HG03095 (cell line): ENCODE measurements around the gene CLTCL1.

ENCODE experiments used
- ATAC-seq: cut with Tn5 transposase; IDR thresholded peaks from one replicate; pipeline ENCODE4 v1.9.1; 2021; ENCODE audit warnings: moderate library complexity; ENCODE audit not compliant: unreplicated experiment

The CLTCL1 gene

DNA sequence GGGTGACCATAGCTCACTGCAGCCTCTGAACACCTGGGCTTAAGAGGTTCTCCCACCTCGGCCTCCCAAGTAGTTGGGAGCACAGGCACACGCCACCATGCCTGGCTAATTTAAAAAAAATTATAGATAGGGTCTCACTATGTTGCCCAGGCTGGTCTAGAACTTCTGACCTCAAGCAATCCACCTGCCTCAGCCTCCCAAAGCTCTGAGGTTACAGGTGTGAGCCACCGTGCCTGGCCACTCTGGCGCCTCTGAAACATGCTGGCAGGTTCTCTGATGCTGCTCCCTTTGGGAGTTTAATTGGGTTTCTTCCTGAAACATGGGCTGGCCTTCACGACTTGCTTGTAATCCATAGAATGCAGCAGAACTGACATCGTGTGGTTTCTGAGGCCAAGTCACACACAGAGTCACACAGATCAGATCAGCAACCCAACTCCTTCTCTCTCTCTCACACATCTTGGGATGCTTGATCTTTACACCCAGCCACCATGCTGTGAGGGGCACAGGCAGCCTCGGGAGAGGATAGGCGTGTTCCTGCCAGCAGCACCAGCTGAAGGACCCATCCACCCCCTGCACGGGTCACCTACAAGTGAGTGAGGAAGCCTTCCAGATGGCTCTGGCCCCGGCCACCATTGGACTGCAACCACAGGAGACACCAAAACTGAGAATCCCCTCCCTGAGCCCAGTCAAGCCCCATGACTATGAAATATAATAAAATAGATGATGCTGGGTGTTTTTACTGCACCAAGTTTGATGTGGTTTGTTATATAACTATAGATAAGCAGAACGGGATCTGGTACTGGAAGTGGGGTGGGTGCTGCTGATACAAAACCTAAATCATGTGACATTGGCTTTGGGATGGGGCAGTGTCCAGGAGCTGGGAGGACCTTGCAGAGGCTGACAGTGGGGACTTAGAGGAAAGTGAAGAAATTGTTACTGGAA, 138.3 kb downstream of the CLTCL1 start:
- ATAC-seq: no peak

DNA sequence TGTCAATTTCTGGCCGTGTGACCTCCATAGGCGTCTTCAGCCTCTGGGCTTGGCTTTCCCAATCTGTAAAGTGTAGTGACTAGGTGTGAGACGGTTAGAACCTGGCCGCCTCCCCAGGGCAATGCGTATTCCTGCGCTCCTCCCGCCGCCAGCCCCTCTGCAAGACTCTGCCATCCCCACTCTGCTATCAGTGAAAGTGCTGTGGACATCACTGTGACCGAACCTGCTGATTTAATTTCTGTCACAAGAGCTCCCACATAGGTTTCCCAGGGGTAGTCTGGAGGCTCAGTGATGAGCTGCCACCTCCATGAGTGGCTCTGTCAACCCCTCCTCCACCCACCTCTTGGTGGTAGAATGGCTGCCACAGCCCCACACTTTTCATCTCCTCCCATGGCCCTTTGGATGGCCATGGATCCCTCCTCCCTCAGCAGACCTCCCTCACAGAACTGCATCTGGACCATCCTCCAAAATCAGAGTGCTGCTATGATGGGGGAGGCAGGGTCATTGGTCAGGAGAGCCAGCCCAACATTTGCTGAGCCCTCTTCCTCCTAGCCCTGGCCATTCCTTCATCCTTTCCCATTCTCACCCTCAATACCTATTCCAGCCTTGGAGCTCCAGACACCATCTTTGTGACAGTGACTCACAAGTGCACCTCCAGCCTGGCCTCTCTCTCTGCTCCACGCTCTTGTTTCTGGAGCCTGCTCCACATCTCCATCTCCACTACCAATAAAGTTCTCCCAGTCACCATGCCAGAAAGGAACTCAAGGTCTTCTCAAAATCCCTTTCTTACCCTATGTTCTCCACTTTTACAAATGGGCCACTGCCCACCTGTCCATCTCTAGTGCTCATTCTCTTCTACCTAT, 140.0 kb downstream of the CLTCL1 start:
- ATAC-seq: no peak

DNA sequence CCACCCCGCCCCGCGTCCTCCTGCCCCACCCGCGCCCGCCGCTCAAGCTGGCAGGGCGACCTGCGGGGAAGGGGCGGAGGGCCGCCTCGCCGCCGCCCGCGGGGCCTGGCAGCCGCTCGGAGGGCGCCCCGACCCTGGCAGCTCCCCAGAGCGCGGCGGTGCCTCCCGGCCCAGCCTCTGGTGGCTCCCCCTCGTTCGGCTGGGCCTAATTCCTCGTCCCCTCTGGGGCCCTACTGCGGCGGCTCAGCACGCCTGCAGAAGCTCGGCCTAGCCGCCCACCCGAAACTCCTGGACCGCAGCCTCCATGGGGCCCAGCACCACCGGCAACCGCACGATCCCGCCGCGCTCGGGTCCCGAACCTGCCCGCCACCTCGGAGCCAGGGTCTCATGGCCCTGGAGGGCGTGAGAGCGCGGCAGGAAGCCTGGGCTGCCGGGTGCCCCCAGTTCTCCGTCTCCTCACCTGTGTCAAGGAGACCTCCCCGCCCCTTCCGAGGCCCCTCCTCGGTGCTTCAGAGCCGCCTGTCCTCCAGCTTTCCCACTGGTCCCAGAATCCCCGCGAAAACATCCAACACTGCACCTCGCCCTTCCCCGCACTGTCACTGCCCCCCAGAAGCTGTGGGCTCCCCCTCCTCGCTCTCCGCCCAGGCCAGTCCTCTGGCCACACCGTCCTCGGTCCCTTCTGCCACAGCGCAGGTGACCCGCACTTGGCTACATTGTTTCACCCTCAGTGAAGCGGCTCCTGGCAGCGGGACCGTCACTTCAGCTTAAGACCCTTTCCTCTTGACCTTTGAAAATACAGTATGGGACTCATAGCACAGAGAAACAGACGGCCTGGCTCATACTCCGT, 140.8 kb downstream of the CLTCL1 start:
- no peak for ATAC-seq

- no peak for ATAC-seq
These were observed 141.5 kb downstream of the CLTCL1 start, which contains the start of gene GSC2 for GRCh38 chr22:19149991-19150390. TSS of gene GSC2 (minus strand) at chr22:19150292. CDS start at chr22:19150283, 9 bp downstream.

DNA sequence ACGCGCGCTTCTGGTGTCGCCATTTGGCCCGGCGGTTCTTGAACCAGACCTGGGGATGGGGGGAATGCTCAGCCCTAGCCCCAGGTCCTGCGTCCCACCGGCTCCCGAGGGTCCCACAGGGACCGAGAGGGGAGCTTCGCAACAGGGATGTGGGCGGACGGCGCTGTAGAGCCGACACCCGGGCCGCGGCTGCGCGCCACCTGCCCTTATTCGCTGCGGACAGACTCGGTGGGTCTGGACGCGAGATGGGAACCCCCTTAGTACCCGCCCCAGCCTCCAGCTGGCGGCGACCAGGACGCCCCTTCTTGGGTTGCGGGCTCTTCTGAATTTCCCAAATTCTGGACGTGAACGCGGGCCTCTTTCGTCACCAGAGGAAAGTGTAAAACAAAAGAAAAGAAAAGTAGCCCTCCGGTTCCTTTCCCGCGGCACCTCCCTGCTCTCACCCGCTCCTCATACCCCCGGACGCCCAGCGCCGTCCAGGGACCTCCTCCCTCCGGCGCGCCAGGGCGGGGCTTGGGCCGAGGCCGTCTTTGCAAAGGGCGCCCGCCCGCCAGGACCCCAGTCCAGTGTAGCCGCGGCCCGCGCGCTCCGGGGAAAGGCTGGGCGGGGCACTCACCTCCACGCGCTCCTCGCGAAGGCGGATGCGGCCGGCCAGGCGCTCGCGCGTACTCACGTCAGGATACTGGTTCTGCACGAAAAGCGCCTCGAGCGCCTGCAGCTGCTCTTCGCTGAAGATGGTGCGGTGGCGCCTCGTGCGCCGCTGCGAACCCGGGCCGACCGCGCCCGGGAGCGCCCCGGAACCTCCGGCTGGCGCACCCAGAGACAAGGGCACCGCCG, 142.3 kb downstream of the CLTCL1 start:
- no peak for ATAC-seq

- ATAC-seq: no peak
These were observed 143.0 kb downstream of the CLTCL1 start for GRCh38 chr22:19148417-19149046.

DNA sequence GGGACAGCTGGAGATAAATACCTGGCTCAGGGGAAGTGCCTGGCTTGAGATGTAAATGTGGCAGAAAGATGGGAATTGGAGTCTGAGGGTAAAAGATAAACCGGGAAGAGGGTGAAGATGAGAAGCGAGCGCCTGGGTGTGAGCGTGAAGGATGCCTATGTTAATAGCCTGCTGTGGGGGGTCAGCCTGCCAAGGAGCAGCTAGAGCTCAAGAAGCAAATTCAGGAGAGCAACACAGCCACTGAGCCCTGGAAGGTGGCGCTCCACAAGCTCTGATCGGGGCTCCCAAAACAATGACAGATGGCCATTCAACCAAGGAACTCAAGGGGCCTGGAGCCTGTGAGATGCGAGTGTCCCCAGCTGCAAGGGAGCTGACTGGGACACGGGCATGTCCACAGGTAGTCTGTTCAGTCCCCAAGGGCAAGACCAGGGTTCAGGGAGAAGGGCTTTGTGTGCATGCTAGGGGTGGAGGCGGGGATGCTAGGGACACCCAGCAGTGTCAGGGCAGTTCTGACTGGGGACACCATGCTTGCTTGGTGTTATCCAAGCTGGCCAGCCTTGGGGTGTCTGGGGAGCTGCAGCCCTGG, 144.2 kb downstream of the CLTCL1 start:
- ATAC-seq: no peak

DNA sequence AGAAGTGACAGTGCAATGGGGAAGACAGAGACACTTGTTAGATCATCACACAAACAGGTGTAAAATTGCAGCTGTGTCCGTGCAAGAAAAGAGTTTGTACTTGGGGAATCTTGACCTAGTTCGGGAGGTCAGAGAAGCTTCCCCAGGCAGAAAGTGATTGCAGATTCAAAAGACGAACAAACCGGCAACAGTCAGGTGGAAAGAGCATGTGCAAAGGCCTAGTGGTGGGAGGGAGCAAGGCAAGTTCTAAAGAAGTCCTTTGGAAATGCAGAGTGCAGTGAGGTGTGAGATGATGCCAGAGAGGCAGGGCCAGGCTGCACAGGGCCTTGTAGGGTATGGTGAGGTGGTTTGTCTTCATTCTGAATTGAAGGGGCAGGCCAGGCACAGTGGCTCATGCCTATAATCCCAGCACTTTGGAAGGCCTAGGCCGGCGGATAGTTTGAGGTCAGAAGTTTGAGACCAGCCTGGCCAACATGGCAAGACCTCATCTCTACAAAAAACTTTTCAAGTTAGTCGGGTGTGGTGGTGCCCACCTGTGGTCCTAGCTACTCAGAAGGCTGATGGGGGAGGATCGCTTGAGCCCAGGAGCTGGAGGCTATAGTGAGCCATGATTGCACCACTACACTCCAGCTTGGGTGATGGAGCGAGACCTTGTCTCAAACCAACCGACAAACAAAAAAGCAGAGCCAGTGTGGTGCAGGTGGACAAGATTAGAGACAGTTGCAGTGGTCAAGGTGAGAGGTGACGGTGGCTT, 145.1 kb downstream of the CLTCL1 start:
- no peak for ATAC-seq

- no peak for ATAC-seq
These were observed 147.5 kb downstream of the CLTCL1 start for GRCh38 chr22:19143967-19144400.

- ATAC-seq: no peak
These were observed 148.3 kb downstream of the CLTCL1 start for GRCh38 chr22:19143212-19143611.

DNA sequence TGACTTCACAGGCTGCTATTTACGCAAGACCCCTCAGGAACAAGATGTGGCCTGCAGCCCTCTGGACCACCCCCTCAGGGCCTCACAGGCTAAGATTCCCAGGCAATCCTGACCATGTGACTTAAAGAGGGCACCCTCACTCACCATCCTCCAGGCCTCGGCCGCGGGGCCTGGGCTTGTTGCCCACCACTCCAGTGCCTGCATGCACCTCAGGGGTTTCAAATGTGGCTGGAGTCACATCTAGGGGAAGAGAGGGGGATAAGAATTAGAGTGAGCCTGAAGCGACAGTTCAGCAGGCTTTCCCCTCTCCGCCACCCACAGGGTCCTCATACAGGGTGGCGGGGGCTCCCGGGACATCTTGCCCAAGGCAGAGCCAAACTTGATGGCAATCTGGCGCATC, 149.1 kb downstream of the CLTCL1 start:
- no peak for ATAC-seq

DNA sequence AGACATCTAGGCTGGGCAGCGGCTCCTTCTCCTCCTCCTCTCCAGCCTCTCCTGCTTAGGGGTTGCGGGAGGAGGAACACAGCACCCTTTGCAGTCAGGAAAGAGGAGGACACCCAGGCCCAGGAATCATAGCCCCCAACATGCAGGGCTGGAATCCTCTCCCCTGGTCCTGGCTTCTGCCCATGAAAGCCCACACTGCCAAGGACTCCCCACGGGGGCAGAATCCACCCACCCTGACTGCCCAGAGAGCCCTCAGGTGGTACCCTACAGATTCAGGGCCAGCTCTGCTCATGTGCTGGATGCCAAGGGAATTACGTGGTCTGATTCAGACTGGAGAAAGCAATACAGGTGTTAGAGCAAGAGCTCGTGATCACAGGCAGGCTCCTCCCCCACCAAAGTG, 151.5 kb downstream of the CLTCL1 start:
- ATAC-seq: no peak

GRCh38 chr22:19139001-19139356, 152.5 kb downstream of the CLTCL1 start:
- ATAC-seq: no peak

- no peak for ATAC-seq
These were observed 153.1 kb downstream of the CLTCL1 start for GRCh38 chr22:19138217-19139000.

- no peak for ATAC-seq
These were observed 153.9 kb downstream of the CLTCL1 start for GRCh38 chr22:19137384-19138216.

DNA sequence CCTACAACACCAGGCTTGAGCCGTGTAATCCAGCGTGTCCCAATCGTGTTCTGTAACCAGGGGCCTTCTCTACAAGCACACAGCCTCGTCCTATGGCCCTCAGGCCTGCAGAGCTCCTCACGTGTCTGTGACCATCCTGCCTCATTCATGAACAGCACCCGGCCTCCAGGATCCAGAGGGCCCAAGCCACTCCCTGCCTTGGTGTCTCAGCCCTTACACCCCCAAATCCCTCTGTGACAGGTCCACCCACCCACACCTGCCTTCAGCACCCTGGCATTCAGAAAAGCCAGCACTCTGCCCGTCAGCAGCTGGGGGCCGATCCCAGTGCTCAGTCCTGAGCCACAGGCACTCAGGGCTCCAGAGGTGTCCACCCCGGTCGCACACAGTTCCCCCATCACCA, 154.6 kb downstream of the CLTCL1 start:
- ATAC-seq: no peak

GRCh38 chr22:19134874-19135273, 156.6 kb downstream of the CLTCL1 start:
- no peak for ATAC-seq
